ENCODE measurements around the gene DKK1.

GRCh38 chr10:52316500-52316899 is 2.4 kb downstream of the DKK1 start:
- TF ChIP-seq MAX (IDR thresholded peaks at IDR 0.05), result no peak
- TF ChIP-seq, protein P1, sequence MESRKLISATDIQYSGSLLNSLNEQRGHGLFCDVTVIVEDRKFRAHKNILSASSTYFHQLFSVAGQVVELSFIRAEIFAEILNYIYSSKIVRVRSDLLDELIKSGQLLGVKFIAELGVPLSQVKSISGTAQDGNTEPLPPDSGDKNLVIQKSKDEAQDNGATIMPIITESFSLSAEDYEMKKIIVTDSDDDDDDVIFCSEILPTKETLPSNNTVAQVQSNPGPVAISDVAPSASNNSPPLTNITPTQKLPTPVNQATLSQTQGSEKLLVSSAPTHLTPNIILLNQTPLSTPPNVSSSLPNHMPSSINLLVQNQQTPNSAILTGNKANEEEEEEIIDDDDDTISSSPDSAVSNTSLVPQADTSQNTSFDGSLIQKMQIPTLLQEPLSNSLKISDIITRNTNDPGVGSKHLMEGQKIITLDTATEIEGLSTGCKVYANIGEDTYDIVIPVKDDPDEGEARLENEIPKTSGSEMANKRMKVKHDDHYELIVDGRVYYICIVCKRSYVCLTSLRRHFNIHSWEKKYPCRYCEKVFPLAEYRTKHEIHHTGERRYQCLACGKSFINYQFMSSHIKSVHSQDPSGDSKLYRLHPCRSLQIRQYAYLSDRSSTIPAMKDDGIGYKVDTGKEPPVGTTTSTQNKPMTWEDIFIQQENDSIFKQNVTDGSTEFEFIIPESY (IDR thresholded peaks at IDR 0.05), result no peak
- TF ChIP-seq ATF3 (IDR thresholded peaks at IDR 0.05), result no peak
- no peak for TF ChIP-seq CTCF (IDR thresholded peaks at IDR 0.05; ENCODE audit: low read depth, low read length, missing input control)
- no peak for TF ChIP-seq HNF4A (conservative IDR thresholded peaks at IDR 0.05)
- no peak for TF ChIP-seq YY1 (IDR thresholded peaks at IDR 0.05)
- TF ChIP-seq GABPA (IDR thresholded peaks at IDR 0.05 in 1 of 2, conservative IDR thresholded peaks at IDR 0.05 in 1 of 2), result no peak
- TF ChIP-seq, protein P2, sequence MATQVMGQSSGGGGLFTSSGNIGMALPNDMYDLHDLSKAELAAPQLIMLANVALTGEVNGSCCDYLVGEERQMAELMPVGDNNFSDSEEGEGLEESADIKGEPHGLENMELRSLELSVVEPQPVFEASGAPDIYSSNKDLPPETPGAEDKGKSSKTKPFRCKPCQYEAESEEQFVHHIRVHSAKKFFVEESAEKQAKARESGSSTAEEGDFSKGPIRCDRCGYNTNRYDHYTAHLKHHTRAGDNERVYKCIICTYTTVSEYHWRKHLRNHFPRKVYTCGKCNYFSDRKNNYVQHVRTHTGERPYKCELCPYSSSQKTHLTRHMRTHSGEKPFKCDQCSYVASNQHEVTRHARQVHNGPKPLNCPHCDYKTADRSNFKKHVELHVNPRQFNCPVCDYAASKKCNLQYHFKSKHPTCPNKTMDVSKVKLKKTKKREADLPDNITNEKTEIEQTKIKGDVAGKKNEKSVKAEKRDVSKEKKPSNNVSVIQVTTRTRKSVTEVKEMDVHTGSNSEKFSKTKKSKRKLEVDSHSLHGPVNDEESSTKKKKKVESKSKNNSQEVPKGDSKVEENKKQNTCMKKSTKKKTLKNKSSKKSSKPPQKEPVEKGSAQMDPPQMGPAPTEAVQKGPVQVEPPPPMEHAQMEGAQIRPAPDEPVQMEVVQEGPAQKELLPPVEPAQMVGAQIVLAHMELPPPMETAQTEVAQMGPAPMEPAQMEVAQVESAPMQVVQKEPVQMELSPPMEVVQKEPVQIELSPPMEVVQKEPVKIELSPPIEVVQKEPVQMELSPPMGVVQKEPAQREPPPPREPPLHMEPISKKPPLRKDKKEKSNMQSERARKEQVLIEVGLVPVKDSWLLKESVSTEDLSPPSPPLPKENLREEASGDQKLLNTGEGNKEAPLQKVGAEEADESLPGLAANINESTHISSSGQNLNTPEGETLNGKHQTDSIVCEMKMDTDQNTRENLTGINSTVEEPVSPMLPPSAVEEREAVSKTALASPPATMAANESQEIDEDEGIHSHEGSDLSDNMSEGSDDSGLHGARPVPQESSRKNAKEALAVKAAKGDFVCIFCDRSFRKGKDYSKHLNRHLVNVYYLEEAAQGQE (IDR thresholded peaks at IDR 0.05), result no peak
- no peak for TF ChIP-seq FOXA1 (IDR thresholded peaks at IDR 0.05)
- no peak for TF ChIP-seq JUND (IDR thresholded peaks at IDR 0.05)
- TF ChIP-seq EGR1 (IDR thresholded peaks at IDR 0.05; ENCODE audit: low read depth in 2 of 2), result no peak
